SK-N-SH treated with all-trans-retinoic acid at 6 μM for 48 hours (cell line): ENCODE data around the gene HSPG2.
"Not testable (repeated sequence)": the region's sequence is repeated elsewhere in the genome, so short reads cannot be mapped to it uniquely, and the experiment has no call there.

Experiments
- ATAC-seq: fragments of 200-7000 bp; cut with Tn5 transposase; 3 replicates; pipeline ENCODE4 v1.9.1; 2020; ENCODE audit warnings: mild to moderate bottlenecking, moderate library complexity
- BACH2 ChIP-seq: fragments of 250-450 bp; sonication (Bioruptor Pico); IDR thresholded peaks from 2 replicates; pipeline ENCODE4 v1.9.0; 2021; ENCODE audit warnings: mild to moderate bottlenecking, borderline replicate concordance
- CSDC2 ChIP-seq: fragments of 250-450 bp; sonication (Bioruptor Pico); IDR thresholded peaks from 2 replicates; pipeline ENCODE4 v1.5.0; 2020; ENCODE audit warnings: mild to moderate bottlenecking, moderate library complexity
- ESRRG ChIP-seq: fragments of 250-450 bp; sonication (Bioruptor Pico); IDR thresholded peaks from 2 replicates; pipeline ENCODE4 v1.6.1; 2021; ENCODE audit warnings: mild to moderate bottlenecking
- GLIS3 ChIP-seq: fragments of 250-450 bp; sonication (Bioruptor Pico); IDR thresholded peaks from 2 replicates; pipeline ENCODE4 v1.5.0; 2020; ENCODE audit warnings: mild to moderate bottlenecking, moderate library complexity
- ISL1 ChIP-seq: fragments of 250-450 bp; sonication (Bioruptor Pico); IDR thresholded peaks from 2 replicates; pipeline ENCODE4 v2.1.2; 2022; ENCODE audit warnings: mild to moderate bottlenecking, moderate library complexity
- OSR1 ChIP-seq: fragments of 250-450 bp; sonication (Bioruptor Pico); IDR thresholded peaks from 2 replicates; pipeline ENCODE4 v1.8.0; 2022; ENCODE audit warnings: moderate library complexity, mild to moderate bottlenecking, inconsistent platforms
- PATZ1 ChIP-seq: fragments of 250-450 bp; sonication (Bioruptor Pico); IDR thresholded peaks from 2 replicates; pipeline ENCODE4 v1.8.0; 2020; ENCODE audit warnings: mild to moderate bottlenecking, moderate library complexity, borderline replicate concordance
- POU6F1 ChIP-seq: fragments of 250-450 bp; sonication (Bioruptor Pico); IDR thresholded peaks from 2 replicates; pipeline ENCODE4 v1.8.0; 2021; ENCODE audit warnings: low read depth, mild to moderate bottlenecking, moderate library complexity, borderline replicate concordance
- PPARA ChIP-seq: fragments of 250-450 bp; sonication (Bioruptor Pico); IDR thresholded peaks from 2 replicates; pipeline ENCODE4 v1.5.0; 2020; ENCODE audit warnings: mild to moderate bottlenecking, borderline replicate concordance
- RARB ChIP-seq: fragments of 250-450 bp; sonication (Bioruptor Pico); IDR thresholded peaks from 2 replicates; pipeline ENCODE4 v1.8.0; 2021; ENCODE audit warnings: mild to moderate bottlenecking, moderate library complexity
- SNAI2 ChIP-seq: fragments of 250-450 bp; sonication (Bioruptor Pico); IDR thresholded peaks from 2 replicates; pipeline ENCODE4 v1.5.0; 2020; ENCODE audit warnings: mild to moderate bottlenecking, moderate library complexity
- TCF4 ChIP-seq: fragments of 250-450 bp; sonication (Bioruptor Pico); IDR thresholded peaks from 2 replicates; pipeline ENCODE4 v1.8.0; 2021; ENCODE audit warnings: mild to moderate bottlenecking, moderate library complexity, borderline replicate concordance
- TOX ChIP-seq: fragments of 250-450 bp; sonication (Bioruptor Pico); IDR thresholded peaks from 2 replicates; pipeline ENCODE4 v1.8.0; 2021; ENCODE audit warnings: mild to moderate bottlenecking, moderate library complexity, borderline replicate concordance
- TSHZ2 ChIP-seq: fragments of 250-450 bp; sonication (Bioruptor Pico); IDR thresholded peaks from 2 replicates; pipeline ENCODE4 v1.5.0; 2020; ENCODE audit warnings: mild to moderate bottlenecking, moderate library complexity
- ZC3H10 ChIP-seq: fragments of 250-450 bp; sonication (Bioruptor Pico); IDR thresholded peaks from 2 replicates; pipeline ENCODE4 v1.5.1; 2021; ENCODE audit warnings: mild to moderate bottlenecking, moderate library complexity
- ZFP3 ChIP-seq: fragments of 250-450 bp; sonication (Bioruptor Pico); IDR thresholded peaks from 2 replicates; pipeline ENCODE4 v1.5.0; 2020; ENCODE audit warnings: mild to moderate bottlenecking, moderate library complexity
- ZFP30 ChIP-seq: fragments of 450-650 bp; formaldehyde crosslinking; IDR thresholded peaks from 2 replicates; pipeline ENCODE4 v1.5.0; 2022; ENCODE audit warnings: mild to moderate bottlenecking, moderate library complexity
- ZNF565 ChIP-seq: fragments of 450-650 bp; formaldehyde crosslinking; conservative IDR thresholded peaks from 2 replicates; pipeline ENCODE4 v1.5.0; 2020; ENCODE audit warnings: low read depth, mild to moderate bottlenecking, moderate library complexity
- ZNF8 ChIP-seq: fragments of 450-650 bp; formaldehyde crosslinking; IDR thresholded peaks from 2 replicates; pipeline ENCODE4 v1.5.0; 2020; ENCODE audit warnings: mild to moderate bottlenecking, moderate library complexity

Gene HSPG2

GRCh38 chr1:21946836-21947587 is 9.9 kb upstream of the HSPG2 start (continued):
- TF ChIP-seq OSR1 (CRISPR knock-in tag) (no peak), RARB (CRISPR knock-in tag) (no peak)

- no peak for ATAC-seq
- no peak for TF ChIP-seq ZNF8 (CRISPR knock-in tag)
- no peak for TF ChIP-seq SNAI2 (CRISPR knock-in tag)
- no peak for TF ChIP-seq ESRRG
- no peak for TF ChIP-seq TOX (CRISPR knock-in tag)
- TF ChIP-seq TSHZ2 = no peak
- no peak for TF ChIP-seq GLIS3
- no peak for TF ChIP-seq ZFP30 (CRISPR knock-in tag)
- TF ChIP-seq CSDC2 (CRISPR knock-in tag) = no peak
- TF ChIP-seq, all 23 proteins: peak for 0
Observed at GRCh38 chr1:21944733-21945073, 7.6 kb upstream of the HSPG2 start.

GRCh38 chr1:21942959-21943640 is 6.0 kb upstream of the HSPG2 start:
- not testable (repeated sequence) for ATAC-seq

- TF ChIP-seq ISL1 (CRISPR knock-in tag) = no peak
- no peak for TF ChIP-seq BACH2
- no peak for TF ChIP-seq TSHZ2
- TF ChIP-seq ZNF565 (CRISPR knock-in tag) = no peak
- no peak for TF ChIP-seq OSR1 (CRISPR knock-in tag)
- no peak for TF ChIP-seq ZNF8 (CRISPR knock-in tag)
- TF ChIP-seq TOX (CRISPR knock-in tag) = no peak
- TF ChIP-seq PPARA (CRISPR knock-in tag) = no peak
- no peak for TF ChIP-seq ESRRG
- TF ChIP-seq POU6F1 (CRISPR knock-in tag) = no peak
- no peak for TF ChIP-seq ZC3H10 (CRISPR knock-in tag)
- TF ChIP-seq RARB (CRISPR knock-in tag) = no peak
- TF ChIP-seq GLIS3 = no peak
- TF ChIP-seq PATZ1 (CRISPR knock-in tag) = no peak
- TF ChIP-seq SNAI2 (CRISPR knock-in tag) = no peak
- no peak for TF ChIP-seq ZFP30 (CRISPR knock-in tag)
- TF ChIP-seq ZFP3 (CRISPR knock-in tag) = no peak
- no peak for TF ChIP-seq TCF4 (CRISPR knock-in tag)
- no peak for ATAC-seq
Observed at GRCh38 chr1:21942464-21942863, 5.4 kb upstream of the HSPG2 start.
